Activated CD4-positive, alpha-beta T cell treated with anti-CD3 and anti-CD28 coated beads, Interleukin-2, amount 50 U/mL, for 1 hour (primary cell): ENCODE data around the gene RBMS1.
A peak's percentile ranks its signal among the peaks of the same experiment; 100 is the strongest.

Experiments
- DNase-seq: peaks from one replicate; pipeline ENCODE4 v3.0.0-alpha.2; 2020

Gene RBMS1

GRCh38 chr2:160324917-160325316, 168.7 kb downstream of the RBMS1 start:
- DNase-seq, result no peak

- peak; percentile 46 for DNase-seq
These were observed 169.3 kb downstream of the RBMS1 start for GRCh38 chr2:160324161-160324800.

- no peak for DNase-seq
These were observed 171.3 kb downstream of the RBMS1 start for GRCh38 chr2:160322320-160322719.

- no peak for DNase-seq
These were observed 172.6 kb downstream of the RBMS1 start for GRCh38 chr2:160321006-160321405.

GRCh38 chr2:160319700-160320099, 173.9 kb downstream of the RBMS1 start:
- no peak for DNase-seq

- no peak for DNase-seq
These were observed 175.4 kb downstream of the RBMS1 start for GRCh38 chr2:160318218-160318617.

GRCh38 chr2:160317181-160318099, 176.2 kb downstream of the RBMS1 start:
- no peak for DNase-seq

- no peak for DNase-seq
These were observed 178.3 kb downstream of the RBMS1 start for GRCh38 chr2:160315337-160315736.

- no peak for DNase-seq
These were observed 183.3 kb downstream of the RBMS1 start for GRCh38 chr2:160310118-160310828.

GRCh38 chr2:160309585-160309984, 184.0 kb downstream of the RBMS1 start:
- DNase-seq, result no peak

GRCh38 chr2:160308915-160309314, 184.7 kb downstream of the RBMS1 start:
- no peak for DNase-seq

- no peak for DNase-seq
These were observed 185.1 kb downstream of the RBMS1 start for GRCh38 chr2:160308476-160308875.

- DNase-seq, result no peak
These were observed 186.6 kb downstream of the RBMS1 start for GRCh38 chr2:160306985-160307384.

GRCh38 chr2:160305081-160305750, 188.4 kb downstream of the RBMS1 start:
- DNase-seq, result no peak

GRCh38 chr2:160303527-160303926, 190.1 kb downstream of the RBMS1 start:
- DNase-seq, result no peak

- DNase-seq, result no peak
These were observed 190.5 kb downstream of the RBMS1 start for GRCh38 chr2:160303076-160303475.

- DNase-seq, result no peak
These were observed 192.2 kb downstream of the RBMS1 start for GRCh38 chr2:160301420-160301819.

- DNase-seq, result no peak
These were observed 193.4 kb downstream of the RBMS1 start for GRCh38 chr2:160300203-160300602.

GRCh38 chr2:160299540-160299939, 194.1 kb downstream of the RBMS1 start:
- no peak for DNase-seq

- DNase-seq, result no peak
These were observed 194.6 kb downstream of the RBMS1 start for GRCh38 chr2:160298960-160299359.

GRCh38 chr2:160295519-160296207, 197.9 kb downstream of the RBMS1 start:
- no peak for DNase-seq

- DNase-seq, result no peak
These were observed 198.7 kb downstream of the RBMS1 start for GRCh38 chr2:160294889-160295288.
